MCF 10A (cell line): ENCODE measurements around the gene UBAC2. TPM values are rescaled to one million over a fixed set of nuclear protein-coding genes. Genes with fewer than 3 reads are reported as not detected.

Source experiments
- BruUV-seq: library from RNA; stranded (reverse); fragments of 400-500 nt; replicated peaks from 2 replicates; lab custom pipeline; 2021; lab: Mats Ljungman, UMichigan
- CTCF ChIA-PET: fragments of 300-600 bp; sonication (Branson Sonifier 250); formaldehyde crosslinking; extraction: SDS; loops from one replicate; lab custom pipeline; 2021; ENCODE audit warnings: antibody characterized with exemption, inconsistent platforms; lab: Yijun Ruan, JAX
- POLR2A ChIA-PET: fragments of 300-600, 350-650 bp; sonication (Branson Sonifier 250); formaldehyde crosslinking; extraction: SDS; loops from one replicate; lab custom pipeline; 2020; ENCODE audit warnings: antibody characterized with exemption, inconsistent platforms; lab: Yijun Ruan, JAX
- DNase-seq: peaks from one replicate; pipeline ENCODE4 v3.0.0-alpha.2; 2018; ENCODE audit not compliant: unreplicated experiment
- H3K27ac Mint-ChIP-seq: one replicate; pipeline ENCODE4 v1.8.0; 2022; ENCODE audit warnings: mild to moderate bottlenecking, low read depth, mixed read lengths; ENCODE audit not compliant: unreplicated experiment
- H3K27me3 Mint-ChIP-seq: one replicate; pipeline ENCODE4 v1.8.0; 2022; ENCODE audit warnings: mixed read lengths; ENCODE audit not compliant: insufficient read depth, unreplicated experiment
- H3K36me3 Mint-ChIP-seq: one replicate; pipeline ENCODE4 v1.8.0; 2022; ENCODE audit warnings: mild to moderate bottlenecking, moderate library complexity, mixed read lengths; ENCODE audit not compliant: insufficient read depth, unreplicated experiment
- H3K4me1 Mint-ChIP-seq: one replicate; pipeline ENCODE4 v1.8.0; 2022; ENCODE audit warnings: mixed read lengths; ENCODE audit not compliant: insufficient read depth, unreplicated experiment
- H3K4me3 Mint-ChIP-seq: one replicate; pipeline ENCODE4 v1.8.0; 2022; ENCODE audit warnings: mild to moderate bottlenecking, moderate library complexity, mixed read lengths; ENCODE audit not compliant: unreplicated experiment
- H3K9me3 Mint-ChIP-seq: one replicate; pipeline ENCODE4 v1.8.0; 2022; ENCODE audit warnings: mixed read lengths; ENCODE audit not compliant: unreplicated experiment
- intact Hi-C: fragments of 100-400 bp; cut with micrococcal nuclease; formaldehyde crosslinking; loops from 2 replicates; pipeline ENCODE4 v1.14.1; 2022
- total RNA-seq: library from RNA; stranded (reverse); gene quantifications from 2 replicates; pipeline ENCODE4 v1.2.3, GENCODE V29; 2022
- TF ChIP-seq, protein P1 (sequence below): fragments of 200-600 bp; IDR thresholded peaks from one replicate; pipeline ENCODE4 v1.8.0; 2022; ENCODE audit warnings: antibody characterized with exemption, mild to moderate bottlenecking; ENCODE audit not compliant: unreplicated experiment

UBAC2 gene
- total RNA-seq, 1 experiment from 2014 or later = 74.7 TPM

DNA sequence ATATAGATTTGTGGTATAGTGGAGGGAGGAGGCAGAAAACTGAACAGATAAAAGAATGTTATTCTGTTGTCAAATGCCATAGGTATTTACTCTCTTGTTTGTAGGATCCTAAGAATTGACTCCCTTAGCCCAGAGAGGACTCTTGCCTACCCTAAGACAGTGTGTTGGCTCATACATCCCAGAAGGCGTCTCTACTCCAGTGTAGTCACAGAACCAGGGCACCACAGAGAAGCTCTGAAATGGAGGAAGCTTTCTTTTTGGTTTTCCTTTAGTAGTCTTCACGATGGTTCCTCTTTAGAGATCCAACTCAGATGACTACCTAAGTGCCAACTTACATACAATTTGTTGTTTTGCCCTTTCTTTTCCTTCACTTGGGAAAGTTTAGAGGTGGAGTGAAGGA lies 92.5 kb downstream of the UBAC2 start:
- BruUV-seq = no TSS peak
- TF ChIP-seq, protein P1, sequence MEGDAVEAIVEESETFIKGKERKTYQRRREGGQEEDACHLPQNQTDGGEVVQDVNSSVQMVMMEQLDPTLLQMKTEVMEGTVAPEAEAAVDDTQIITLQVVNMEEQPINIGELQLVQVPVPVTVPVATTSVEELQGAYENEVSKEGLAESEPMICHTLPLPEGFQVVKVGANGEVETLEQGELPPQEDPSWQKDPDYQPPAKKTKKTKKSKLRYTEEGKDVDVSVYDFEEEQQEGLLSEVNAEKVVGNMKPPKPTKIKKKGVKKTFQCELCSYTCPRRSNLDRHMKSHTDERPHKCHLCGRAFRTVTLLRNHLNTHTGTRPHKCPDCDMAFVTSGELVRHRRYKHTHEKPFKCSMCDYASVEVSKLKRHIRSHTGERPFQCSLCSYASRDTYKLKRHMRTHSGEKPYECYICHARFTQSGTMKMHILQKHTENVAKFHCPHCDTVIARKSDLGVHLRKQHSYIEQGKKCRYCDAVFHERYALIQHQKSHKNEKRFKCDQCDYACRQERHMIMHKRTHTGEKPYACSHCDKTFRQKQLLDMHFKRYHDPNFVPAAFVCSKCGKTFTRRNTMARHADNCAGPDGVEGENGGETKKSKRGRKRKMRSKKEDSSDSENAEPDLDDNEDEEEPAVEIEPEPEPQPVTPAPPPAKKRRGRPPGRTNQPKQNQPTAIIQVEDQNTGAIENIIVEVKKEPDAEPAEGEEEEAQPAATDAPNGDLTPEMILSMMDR = no peak
- Mint-ChIP-seq H3K4me1 (no peaks in the 10 kb centered on the region), H3K27ac (no peak overlapping the region), H3K36me3 (peaks cover 38% of the 10 kb centered on the region), H3K4me3 (no peak overlapping the region), H3K27me3 (no peaks in the 10 kb centered on the region), H3K9me3 (no peaks in the 10 kb centered on the region)
- CTCF ChIA-PET = interaction anchor here (0.7 kb wide), 1 partner anchor 121 kb away, joined by 3 read pairs; no protein-coding TSS in a partner anchor
- no peak for DNase-seq
- POLR2A ChIA-PET = no interaction called here
- intact Hi-C loops = no loop called here

DNA sequence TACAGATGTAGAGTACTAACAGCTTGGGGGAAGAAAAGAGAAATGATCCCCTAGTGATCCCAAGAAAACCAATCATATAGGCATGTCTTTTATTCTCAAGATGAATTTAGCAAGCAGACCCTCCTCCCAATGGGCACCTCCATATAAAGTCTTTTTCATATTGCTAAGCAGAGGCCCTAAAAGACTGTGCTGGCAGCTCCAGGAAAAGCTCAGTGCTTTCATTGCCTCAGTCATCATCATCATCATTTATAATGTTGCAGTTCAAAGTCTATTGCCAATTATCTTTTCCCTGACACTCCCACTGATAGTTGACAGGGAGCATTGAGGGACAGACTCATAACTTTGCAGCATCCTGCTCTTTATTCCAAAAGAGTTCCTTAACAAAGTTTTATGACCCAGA lies 93.5 kb downstream of the UBAC2 start:
- ChIA-PET POLR2A (no interaction called here), CTCF (interaction anchor here (0.8 kb wide), 2 partner anchors 143 to 240 kb away, joined by 3 to 4 read pairs; no protein-coding TSS in a partner anchor)
- H3K36me3 Mint-ChIP-seq = peaks cover 33% of the 10 kb centered on the region
- no peak overlapping the region for H3K27ac Mint-ChIP-seq
- intact Hi-C loops = no loop called here
- TF ChIP-seq, protein P1 = no peak
- no peak overlapping the region for H3K4me3 Mint-ChIP-seq
- no peaks in the 10 kb centered on the region for H3K27me3 Mint-ChIP-seq
- no peaks in the 10 kb centered on the region for H3K4me1 Mint-ChIP-seq
- no TSS peak for BruUV-seq
- H3K9me3 Mint-ChIP-seq = no peaks in the 10 kb centered on the region
- no peak for DNase-seq

DNA sequence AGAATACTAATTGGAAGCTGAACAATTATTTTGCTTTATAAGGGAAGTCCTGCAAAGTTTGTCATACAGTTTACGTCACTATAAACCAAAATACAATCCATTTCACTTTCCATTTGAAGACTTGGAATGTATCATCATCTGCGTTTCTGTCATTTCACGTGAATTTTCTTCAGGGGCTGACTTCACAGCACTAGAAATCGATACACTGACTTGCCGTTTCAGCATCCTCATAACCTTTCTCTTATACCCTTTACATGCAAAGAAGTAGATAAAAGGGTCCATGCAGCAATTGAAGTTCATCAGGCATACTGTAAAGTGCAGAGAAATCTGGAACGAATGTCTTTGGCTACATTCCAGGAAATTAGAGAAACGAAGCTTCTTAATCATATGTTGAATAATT lies 94.3 kb downstream of the UBAC2 start:
- no peaks in the 10 kb centered on the region for H3K27me3 Mint-ChIP-seq
- POLR2A ChIA-PET = interaction anchor here (0.7 kb wide), 1 partner anchor 190 kb away, joined by 3 read pairs; no protein-coding TSS in a partner anchor
- BruUV-seq = no TSS peak
- no peaks in the 10 kb centered on the region for H3K4me1 Mint-ChIP-seq
- no peak overlapping the region for H3K27ac Mint-ChIP-seq
- H3K36me3 Mint-ChIP-seq = peaks cover 25% of the 10 kb centered on the region
- no peak overlapping the region for H3K4me3 Mint-ChIP-seq
- DNase-seq = no peak
- intact Hi-C loops = no loop called here
- CTCF ChIA-PET = no interaction called here
- no peaks in the 10 kb centered on the region for H3K9me3 Mint-ChIP-seq
- TF ChIP-seq, protein P1 = no peak

DNA sequence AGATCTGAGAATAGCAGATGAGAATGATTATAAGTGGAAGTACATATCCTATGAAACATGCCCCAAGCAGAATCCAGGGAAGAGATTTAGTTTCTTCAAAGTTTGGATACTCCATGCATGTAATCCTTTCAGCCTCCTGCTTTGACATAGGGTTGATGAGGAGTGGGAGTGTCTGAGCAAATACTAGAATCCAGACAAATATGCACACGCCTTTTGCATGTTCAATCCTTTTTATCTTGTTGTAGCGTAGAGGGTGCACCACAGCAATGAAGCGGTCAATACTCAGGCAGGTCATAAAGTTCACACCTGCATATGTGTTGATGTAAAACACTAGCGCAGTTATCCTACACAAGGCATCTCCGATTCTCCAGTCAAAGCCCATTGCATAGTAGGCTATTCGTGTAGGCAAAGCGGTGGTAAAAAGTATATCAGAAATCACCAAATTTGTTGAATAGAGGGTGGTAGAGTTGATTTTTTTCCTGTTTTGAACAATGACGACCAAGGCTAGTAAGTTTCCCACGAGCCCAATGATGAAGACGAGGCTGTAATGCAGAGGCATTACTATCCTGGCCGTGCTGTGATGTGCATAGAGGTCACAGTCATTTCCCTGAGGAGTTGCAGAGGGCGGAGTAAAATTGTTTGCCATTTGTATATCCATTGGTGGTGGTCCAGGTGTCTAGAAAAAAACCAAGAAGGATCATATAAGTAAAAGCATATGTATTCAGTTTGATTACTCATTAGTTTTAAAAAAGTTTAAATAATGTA lies 95.0 kb downstream of the UBAC2 start:
- CTCF ChIA-PET = no interaction called here
- intact Hi-C loops = no loop called here

More for the DNA sequence above, 95.0 kb downstream of the UBAC2 start:
- Mint-ChIP-seq H3K9me3 (no peaks in the 10 kb centered on the region), H3K4me1 (no peaks in the 10 kb centered on the region), H3K36me3 (peaks cover 21% of the 10 kb centered on the region), H3K4me3 (no peak overlapping the region), H3K27me3 (no peaks in the 10 kb centered on the region), H3K27ac (no peak overlapping the region)
- POLR2A ChIA-PET = interaction anchor here (0.7 kb wide), 1 partner anchor 189 kb away, joined by 3 read pairs; no protein-coding TSS in a partner anchor
- no peak for DNase-seq
- no TSS peak for BruUV-seq
- TF ChIP-seq, protein P1 = no peak
